Measurements from ENCODE around the gene KRTAP12-2. TPM values are rescaled to one million over a fixed set of nuclear protein-coding genes. Genes with fewer than 3 reads are reported as not detected.

KRTAP12-2 gene
- total and polyA plus RNA-seq, 2 donors from 2014 or later = not detected

- DNase-seq = no peak
- H3K4me3 ChIP-seq (ENCODE audit: low read length in 3 of 3) = no peak overlapping the region
These were observed 15.6 kb downstream of the KRTAP12-2 start for GRCh38 chr21:44650973-44651675.

GRCh38 chr21:44650265-44650972, 16.3 kb downstream of the KRTAP12-2 start:
- no peak for TF ChIP-seq CTCF (IDR thresholded peaks at IDR 0.05; ENCODE audit: borderline replicate concordance, extremely low read depth, insufficient read depth)
- no peaks in the 10 kb centered on the region for H3K27me3 ChIP-seq (ENCODE audit: control insufficient read depth, insufficient read depth, low read length)
- H3K4me1 ChIP-seq (ENCODE audit: control insufficient read depth in 2 of 3, insufficient read depth in 2 of 3, low read depth in 1 of 3, low read length in 3 of 3) = no peaks in the 10 kb centered on the region
- H3K27ac ChIP-seq (ENCODE audit: low read depth in 2 of 2, low read length in 2 of 2) = no peak overlapping the region
- H3K4me3 ChIP-seq (ENCODE audit: low read length in 3 of 3) = no peak overlapping the region
- no peak overlapping the region for H3K9ac ChIP-seq (ENCODE audit: low read length in 3 of 3)
- H3K9me3 ChIP-seq (ENCODE audit: control insufficient read depth in 2 of 3, insufficient read depth in 1 of 3, low read length in 3 of 3) = no peaks in the 10 kb centered on the region
- intact Hi-C loops (cut with DNase I) = no loop called here
- H3K36me3 ChIP-seq (ENCODE audit: control insufficient read depth in 2 of 3, insufficient read depth in 3 of 3, low read length in 3 of 3) = no peaks in the 10 kb centered on the region
- FAIRE-seq (no peak), DNase-seq (no peak)

More at GRCh38 chr21:44650973-44651675, 15.6 kb downstream of the KRTAP12-2 start:
- intact Hi-C loops (cut with DNase I) = no loop called here
- H3K27ac ChIP-seq (ENCODE audit: low read depth in 2 of 2, low read length in 2 of 2) = no peak overlapping the region
- H3K9ac ChIP-seq (ENCODE audit: low read length in 3 of 3) = no peak overlapping the region
- no peaks in the 10 kb centered on the region for H3K27me3 ChIP-seq (ENCODE audit: control insufficient read depth, insufficient read depth, low read length)
- FAIRE-seq = no peak
- no peaks in the 10 kb centered on the region for H3K4me1 ChIP-seq (ENCODE audit: control insufficient read depth in 2 of 3, insufficient read depth in 2 of 3, low read depth in 1 of 3, low read length in 3 of 3)
- H3K9me3 ChIP-seq (ENCODE audit: control insufficient read depth in 2 of 3, insufficient read depth in 1 of 3, low read length in 3 of 3) = peaks cover 0 to 3% (median 0%) of the 10 kb centered on the region in 3 donors
- TF ChIP-seq CTCF (IDR thresholded peaks at IDR 0.05; ENCODE audit: borderline replicate concordance, extremely low read depth, insufficient read depth) = no peak
- H3K36me3 ChIP-seq (ENCODE audit: control insufficient read depth in 2 of 3, insufficient read depth in 3 of 3, low read length in 3 of 3) = no peaks in the 10 kb centered on the region

GRCh38 chr21:44649521-44650100, 17.1 kb downstream of the KRTAP12-2 start:
- H3K4me1 ChIP-seq (ENCODE audit: control insufficient read depth in 2 of 3, insufficient read depth in 2 of 3, low read depth in 1 of 3, low read length in 3 of 3) = no peaks in the 10 kb centered on the region
- intact Hi-C loops (cut with DNase I) = no loop called here
- no peak for FAIRE-seq
- no peak for DNase-seq
- no peak overlapping the region for H3K9ac ChIP-seq (ENCODE audit: low read length in 3 of 3)
- no peak overlapping the region for H3K4me3 ChIP-seq (ENCODE audit: low read length in 3 of 3)
- TF ChIP-seq CTCF (IDR thresholded peaks at IDR 0.05; ENCODE audit: borderline replicate concordance, extremely low read depth, insufficient read depth) = no peak
- H3K36me3 ChIP-seq (ENCODE audit: control insufficient read depth in 2 of 3, insufficient read depth in 3 of 3, low read length in 3 of 3) = no peaks in the 10 kb centered on the region
- H3K27me3 ChIP-seq (ENCODE audit: control insufficient read depth, insufficient read depth, low read length) = no peaks in the 10 kb centered on the region
- H3K9me3 ChIP-seq (ENCODE audit: control insufficient read depth in 2 of 3, insufficient read depth in 1 of 3, low read length in 3 of 3) = no peaks in the 10 kb centered on the region
- no peak overlapping the region for H3K27ac ChIP-seq (ENCODE audit: low read depth in 2 of 2, low read length in 2 of 2)
